Astrocyte (in vitro differentiated cells and primary cell): ENCODE data around the gene CACNA1E.

Source experiments
- EZH2 ChIP-seq: IDR thresholded peaks from 2 replicates; pipeline ENCODE4 v1.6.1; 2012; ENCODE audit warnings: mild to moderate bottlenecking, low read length, inconsistent platforms; ENCODE audit not compliant: insufficient read depth
- TF ChIP-seq, protein P1 (sequence below): IDR thresholded peaks from 2 replicates; pipeline ENCODE4 v1.5.1; 2011; ENCODE audit warnings: low read depth, mild to moderate bottlenecking, inconsistent platforms, low read length, moderate library complexity; ENCODE audit not compliant: insufficient read depth

DNA sequence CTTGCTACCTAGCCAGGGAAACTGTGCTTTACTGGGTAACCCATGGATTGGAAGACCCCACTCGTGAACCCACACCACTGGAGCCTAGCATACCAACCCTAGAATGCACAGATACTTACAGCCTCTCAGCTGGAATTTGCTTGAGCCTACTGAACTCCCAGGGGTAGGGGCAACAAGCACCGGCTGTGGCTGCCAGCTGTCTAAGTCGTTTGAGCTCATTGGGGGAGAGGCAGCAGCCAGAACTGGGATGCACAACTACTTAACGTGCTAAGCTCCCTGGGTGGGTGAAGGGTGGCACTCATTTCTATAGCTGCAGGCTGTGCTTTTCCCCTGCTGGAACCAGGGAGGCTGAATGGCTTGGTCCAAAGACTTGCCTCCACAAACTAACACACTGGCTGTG lies 365.8 kb downstream of the CACNA1E start:
- TF ChIP-seq, protein P1, sequence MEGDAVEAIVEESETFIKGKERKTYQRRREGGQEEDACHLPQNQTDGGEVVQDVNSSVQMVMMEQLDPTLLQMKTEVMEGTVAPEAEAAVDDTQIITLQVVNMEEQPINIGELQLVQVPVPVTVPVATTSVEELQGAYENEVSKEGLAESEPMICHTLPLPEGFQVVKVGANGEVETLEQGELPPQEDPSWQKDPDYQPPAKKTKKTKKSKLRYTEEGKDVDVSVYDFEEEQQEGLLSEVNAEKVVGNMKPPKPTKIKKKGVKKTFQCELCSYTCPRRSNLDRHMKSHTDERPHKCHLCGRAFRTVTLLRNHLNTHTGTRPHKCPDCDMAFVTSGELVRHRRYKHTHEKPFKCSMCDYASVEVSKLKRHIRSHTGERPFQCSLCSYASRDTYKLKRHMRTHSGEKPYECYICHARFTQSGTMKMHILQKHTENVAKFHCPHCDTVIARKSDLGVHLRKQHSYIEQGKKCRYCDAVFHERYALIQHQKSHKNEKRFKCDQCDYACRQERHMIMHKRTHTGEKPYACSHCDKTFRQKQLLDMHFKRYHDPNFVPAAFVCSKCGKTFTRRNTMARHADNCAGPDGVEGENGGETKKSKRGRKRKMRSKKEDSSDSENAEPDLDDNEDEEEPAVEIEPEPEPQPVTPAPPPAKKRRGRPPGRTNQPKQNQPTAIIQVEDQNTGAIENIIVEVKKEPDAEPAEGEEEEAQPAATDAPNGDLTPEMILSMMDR = no peak
- no peak for TF ChIP-seq EZH2
